ENCODE results near the gene DNAH8.

DNAH8 gene

GRCh38 chr6:39061182-39061581 is 346.1 kb downstream of the DNAH8 start:
- in situ Hi-C loops (cut with HindIII; ENCODE audit: low pct_ligation_motif_present, low pct_unique_long_range_greater_than_20kb, low sequenced_read_pairs): no loop called here
- no peak for DNase-seq

DNA sequence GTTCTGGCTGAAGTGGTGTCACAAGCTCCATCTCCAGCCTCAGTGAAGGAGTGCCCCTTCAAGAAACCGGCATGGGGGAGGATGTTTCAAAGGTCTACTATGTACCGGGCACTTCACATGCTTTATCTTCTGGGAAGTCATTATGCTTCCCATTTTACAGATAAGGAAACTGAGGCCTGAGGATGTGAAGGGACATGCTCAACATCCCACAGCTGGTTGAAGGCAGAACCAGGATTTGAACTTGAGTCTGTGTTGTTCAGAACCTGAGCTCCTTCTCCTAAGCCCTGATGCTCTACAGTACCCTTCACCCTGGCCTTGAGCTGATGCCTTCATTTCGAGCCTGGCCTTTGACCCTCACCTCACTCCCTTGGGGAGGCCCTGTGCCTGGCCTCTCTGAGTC is 346.5 kb downstream of the DNAH8 start:
- no peak for DNase-seq
- in situ Hi-C loops (cut with HindIII; ENCODE audit: low pct_ligation_motif_present, low pct_unique_long_range_greater_than_20kb, low sequenced_read_pairs): no loop called here

DNA sequence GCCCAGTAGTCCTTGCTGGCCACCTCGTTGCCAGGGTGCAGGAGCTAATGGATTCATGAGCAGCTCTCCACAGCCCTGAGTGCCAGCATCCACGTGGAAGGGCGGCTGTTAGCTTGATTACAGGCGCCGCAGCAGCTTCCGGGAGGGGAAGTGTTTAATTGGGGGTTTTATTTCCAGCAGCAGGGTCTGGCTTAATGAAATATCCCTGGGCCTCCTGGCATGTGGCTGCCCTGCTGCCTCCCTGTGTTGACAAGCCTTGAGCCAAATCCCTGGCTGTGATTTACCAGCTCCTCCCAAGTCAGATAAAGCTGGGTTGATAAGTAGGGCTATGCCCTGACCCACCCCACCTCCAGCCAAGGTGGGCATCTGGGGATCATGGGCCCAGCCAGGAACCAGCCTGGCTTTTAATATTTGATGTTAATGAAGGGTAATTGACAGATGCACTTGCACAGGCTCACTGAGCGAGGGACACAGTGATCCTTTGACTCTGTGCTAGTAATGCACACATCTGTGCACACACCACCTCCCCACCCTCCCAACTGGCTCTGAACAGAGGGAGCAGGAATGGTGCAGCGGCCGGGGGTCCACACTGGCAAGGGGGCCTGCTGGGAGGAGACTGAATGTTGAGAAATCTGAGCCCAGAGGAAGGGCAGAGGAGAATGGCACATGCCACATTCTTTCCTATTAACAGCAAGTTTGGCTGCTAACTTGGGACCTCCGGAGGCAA is 347.1 kb downstream of the DNAH8 start:
- no peak for DNase-seq
- in situ Hi-C loops (cut with HindIII; ENCODE audit: low pct_ligation_motif_present, low pct_unique_long_range_greater_than_20kb, low sequenced_read_pairs): no loop called here

DNA sequence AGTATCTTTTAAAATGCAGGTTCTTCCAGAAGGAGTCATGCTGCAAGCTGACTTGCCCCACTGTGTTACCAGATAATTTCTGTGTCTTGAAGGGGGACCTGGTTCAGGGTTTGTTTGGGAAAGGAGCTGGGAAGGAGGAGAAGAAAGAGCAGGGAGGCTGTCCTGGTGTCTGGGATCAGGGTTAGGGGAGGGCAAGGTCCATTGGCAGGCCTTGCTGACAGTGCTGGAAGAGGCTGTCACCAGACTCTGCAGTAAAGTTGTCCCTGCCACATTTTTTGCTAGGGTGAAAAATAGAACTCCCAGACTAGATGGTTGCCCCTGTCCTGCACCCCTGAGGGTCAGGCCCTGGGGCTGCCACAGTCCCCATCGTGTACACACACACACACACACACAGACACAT is 348.4 kb downstream of the DNAH8 start:
- DNase-seq: no peak
- in situ Hi-C loops (cut with HindIII; ENCODE audit: low pct_ligation_motif_present, low pct_unique_long_range_greater_than_20kb, low sequenced_read_pairs): no loop called here

- in situ Hi-C loops (cut with HindIII; ENCODE audit: low pct_ligation_motif_present, low pct_unique_long_range_greater_than_20kb, low sequenced_read_pairs): no loop called here
- no peak for DNase-seq
Observed at GRCh38 chr6:39065561-39065960, 350.4 kb downstream of the DNAH8 start.

DNA sequence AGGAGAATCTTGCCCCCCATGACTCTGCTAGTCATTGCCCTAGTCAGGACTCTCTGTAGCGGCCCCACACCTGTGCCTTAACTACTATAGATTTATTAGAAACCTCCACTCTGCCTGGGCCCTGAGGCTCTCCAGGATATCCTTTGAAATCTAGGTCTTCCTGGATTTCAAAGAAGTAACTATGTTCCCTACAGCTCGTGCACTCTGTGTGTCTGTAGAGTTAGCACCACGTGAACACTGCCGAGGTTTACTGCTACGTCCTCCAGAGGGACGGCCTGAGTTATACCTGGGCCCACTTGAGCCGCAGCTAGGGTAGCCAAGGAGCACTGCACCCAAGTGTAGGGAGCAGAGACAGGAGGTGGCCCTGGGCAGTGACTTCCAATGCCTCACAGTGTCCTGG is 353.3 kb downstream of the DNAH8 start:
- in situ Hi-C loops (cut with HindIII; ENCODE audit: low pct_ligation_motif_present, low pct_unique_long_range_greater_than_20kb, low sequenced_read_pairs): no loop called here
- DNase-seq: no peak

- in situ Hi-C loops (cut with HindIII; ENCODE audit: low pct_ligation_motif_present, low pct_unique_long_range_greater_than_20kb, low sequenced_read_pairs): no loop called here
Observed at GRCh38 chr6:39072830-39073229, 357.7 kb downstream of the DNAH8 start.

GRCh38 chr6:39073471-39074355 is 358.6 kb downstream of the DNAH8 start:
- no peak for DNase-seq
- in situ Hi-C loops (cut with HindIII; ENCODE audit: low pct_ligation_motif_present, low pct_unique_long_range_greater_than_20kb, low sequenced_read_pairs): no loop called here

More at GRCh38 chr6:39072830-39073229, 357.7 kb downstream of the DNAH8 start:
- DNase-seq: no peak

- in situ Hi-C loops (cut with HindIII; ENCODE audit: low pct_ligation_motif_present, low pct_unique_long_range_greater_than_20kb, low sequenced_read_pairs): no loop called here
Observed at GRCh38 chr6:39074486-39074885, 359.4 kb downstream of the DNAH8 start.

GRCh38 chr6:39075010-39075686 is 360.0 kb downstream of the DNAH8 start:
- in situ Hi-C loops (cut with HindIII; ENCODE audit: low pct_ligation_motif_present, low pct_unique_long_range_greater_than_20kb, low sequenced_read_pairs): no loop called here
- no peak for DNase-seq

More at GRCh38 chr6:39074486-39074885, 359.4 kb downstream of the DNAH8 start:
- DNase-seq: no peak

GRCh38 chr6:39075807-39076622 is 360.9 kb downstream of the DNAH8 start:
- no peak for DNase-seq
- in situ Hi-C loops (cut with HindIII; ENCODE audit: low pct_ligation_motif_present, low pct_unique_long_range_greater_than_20kb, low sequenced_read_pairs): no loop called here

DNA sequence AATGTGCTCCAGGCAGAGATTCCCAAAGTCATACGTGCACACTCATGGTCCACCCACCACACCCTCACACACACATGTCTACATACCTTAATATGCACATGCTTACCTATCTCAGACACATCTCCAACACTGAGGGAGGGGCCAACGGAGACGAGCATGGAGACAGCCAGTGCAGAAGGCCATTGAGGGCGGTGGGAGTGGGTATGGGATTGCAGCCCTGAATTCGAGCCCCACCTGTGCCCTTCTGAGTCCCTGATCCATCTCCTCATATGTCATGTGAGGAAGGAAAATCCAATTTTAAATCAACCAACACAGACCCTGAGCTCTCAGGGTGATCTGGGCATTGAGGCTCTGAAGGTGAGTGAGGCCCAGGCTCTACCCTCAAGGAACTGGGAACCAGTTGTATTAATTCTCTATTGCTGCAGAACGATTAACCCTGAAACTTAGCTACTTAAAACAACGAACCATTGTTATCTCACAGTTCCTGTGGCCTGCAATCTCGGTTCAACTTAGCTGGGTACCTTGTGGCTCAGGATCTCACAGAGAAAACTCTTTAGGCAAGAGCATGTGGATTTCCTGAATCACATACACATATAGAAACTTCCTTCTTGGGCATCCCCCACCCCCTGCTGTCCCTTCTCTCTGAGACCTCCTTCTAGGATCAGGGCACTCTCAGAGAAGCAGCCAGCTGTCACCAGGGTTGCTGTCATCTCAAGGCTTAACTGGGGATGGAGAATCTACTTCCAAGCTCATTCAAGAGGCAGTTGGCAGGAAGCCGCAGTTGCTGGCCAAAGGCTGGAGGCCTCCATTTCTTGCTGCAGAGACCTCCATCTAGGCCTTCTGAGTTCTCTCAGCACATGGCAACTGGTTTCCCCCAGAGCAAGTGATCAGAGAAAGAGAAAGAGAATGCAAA is 361.8 kb downstream of the DNAH8 start:
- no peak for DNase-seq
- in situ Hi-C loops (cut with HindIII; ENCODE audit: low pct_ligation_motif_present, low pct_unique_long_range_greater_than_20kb, low sequenced_read_pairs): no loop called here

DNA sequence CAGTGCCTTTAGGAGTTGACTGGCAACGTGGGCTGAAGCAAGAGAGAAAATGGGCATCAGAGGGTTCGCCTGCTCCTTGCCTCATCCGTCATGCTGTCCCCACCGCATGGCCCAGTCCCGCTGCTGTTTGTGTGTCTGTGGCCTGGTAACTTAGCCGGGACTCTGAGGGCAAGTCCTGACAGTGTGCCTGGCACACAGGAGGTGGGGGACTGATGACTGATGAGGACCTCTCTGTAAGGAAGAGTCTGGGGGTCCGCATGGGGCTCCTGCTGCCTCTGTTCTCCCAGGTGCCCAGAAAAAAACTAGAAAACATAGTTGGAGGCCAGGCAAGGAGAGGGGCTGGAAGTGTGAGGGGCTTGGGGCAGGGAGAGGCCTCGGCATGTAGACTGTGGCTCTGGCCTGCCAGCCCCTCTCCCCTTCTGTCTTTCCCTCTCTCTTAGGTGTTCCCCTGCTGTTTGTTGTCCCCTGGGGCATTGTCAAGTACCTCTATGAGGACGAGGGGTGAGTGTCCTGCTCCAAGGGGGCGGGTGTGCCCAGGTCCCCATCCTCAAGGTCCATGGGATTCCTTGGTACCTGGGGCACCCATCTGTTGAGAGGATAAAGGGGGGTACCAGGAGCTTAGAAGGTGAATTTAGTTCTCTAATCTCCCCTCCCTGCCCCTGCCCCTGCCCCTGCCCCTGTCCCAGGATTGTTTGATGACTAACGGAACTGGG is 362.9 kb downstream of the DNAH8 start:
- DNase-seq: no peak

GRCh38 chr6:39078695-39079094 is 363.6 kb downstream of the DNAH8 start:
- in situ Hi-C loops (cut with HindIII; ENCODE audit: low pct_ligation_motif_present, low pct_unique_long_range_greater_than_20kb, low sequenced_read_pairs): no loop called here
- DNase-seq: no peak

More for the DNA sequence above, 362.9 kb downstream of the DNAH8 start:
- in situ Hi-C loops (cut with HindIII; ENCODE audit: low pct_ligation_motif_present, low pct_unique_long_range_greater_than_20kb, low sequenced_read_pairs): no loop called here

- DNase-seq: no peak
- in situ Hi-C loops (cut with HindIII; ENCODE audit: low pct_ligation_motif_present, low pct_unique_long_range_greater_than_20kb, low sequenced_read_pairs): no loop called here
Observed at GRCh38 chr6:39079197-39080125, 364.4 kb downstream of the DNAH8 start.

All from ACHN (cell line).